ENCODE data around the gene S100A12.

- TF ChIP-seq CTCF (conservative IDR thresholded peaks at IDR 0.05) (no peak), EZH2 (IDR thresholded peaks at IDR 0.05; ENCODE audit: low read depth) (no peak)
Measured at GRCh38 chr1:153380711-153381110, 5.3 kb upstream of the S100A12 start.
